Heart right ventricle (tissue), 16 donors: ENCODE measurements around the gene SART1. TPM values are rescaled to one million over a fixed set of nuclear protein-coding genes. Genes with fewer than 3 reads are reported as not detected.

Experiments used
- ATAC-seq, 8 donors: fragments of 200-7000 bp; cut with Tn5 transposase; one replicate each; pipeline ENCODE4 v1.9.1; 2020; ENCODE audit warnings: mild to moderate bottlenecking in 8 of 8, moderate library complexity in 8 of 8, moderate number of reproducible peaks in 1 of 8
- DNase-seq, 2 donors: peaks; one replicate each; pipeline ENCODE4 v3.0.0-alpha.2; 2020
- H3K27ac ChIP-seq, 10 donors: fragments of 200-600 bp; sonication (generic) in 2 of 10; one replicate each; pipeline versions ENCODE4 v1.5.0 to v1.8.0; 2020 to 2022; ENCODE audit warnings: mild to moderate bottlenecking in 3 of 10
- H3K27me3 ChIP-seq, 7 donors: fragments of 200-600 bp; one replicate each; pipeline ENCODE4 v1.8.0; 2021 to 2022; ENCODE audit warnings: mild to moderate bottlenecking in 2 of 7
- H3K36me3 ChIP-seq, 9 donors: fragments of 200-600 bp; sonication (generic) in 1 of 9; one replicate each; pipeline versions ENCODE4 v1.5.0 to v1.8.0; 2020 to 2022; ENCODE audit warnings: mild to moderate bottlenecking in 2 of 9
- H3K4me1 ChIP-seq, 9 donors: fragments of 200-600 bp; sonication (generic) in 1 of 9; one replicate each; pipeline versions ENCODE4 v1.5.0 to v1.8.0; 2020 to 2022; ENCODE audit warnings: mild to moderate bottlenecking in 4 of 9
- H3K4me3 ChIP-seq, 10 donors: fragments of 200-600 bp; sonication (generic) in 2 of 10; one replicate each; pipeline versions ENCODE4 v1.5.0 to v1.8.0; 2020 to 2022; ENCODE audit warnings: mild to moderate bottlenecking in 7 of 10, moderate library complexity in 2 of 10
- H3K9me3 ChIP-seq, 11 donors: fragments of 200-600 bp in 10 of 11; sonication (generic) in 2 of 11; one replicate each; pipeline versions ENCODE4 v1.5.0 to v1.8.0; 2013 to 2022; ENCODE audit warnings: mild to moderate bottlenecking in 2 of 11, control low read depth in 1 of 11, moderate library complexity in 1 of 11
- CTCF ChIP-seq, 9 donors: fragments of 200-600 bp; sonication (generic) in 2 of 9; IDR thresholded peaks; one replicate each; pipeline versions ENCODE4 v1.5.0 to v1.8.0; 2021 to 2022; ENCODE audit warnings: antibody characterized with exemption in 9 of 9, mild to moderate bottlenecking in 5 of 9, moderate library complexity in 1 of 9
- WGBS, 2 donors: extraction: QIAGEN DNeasy Blood & Tissue Kit; methylation state at CpG; one replicate each; pipeline ENCODE4 v1.1.7; 2013; ENCODE audit warnings: inconsistent platforms in 1 of 2; 5-methylcytosine and 5-hydroxymethylcytosine counted together
- intact Hi-C, 10 donors: fragments of 100-400 bp; cut with DNase I; formaldehyde crosslinking; loops; one replicate each; pipeline versions ENCODE4 v1.11.1 to v1.14.2; 2022
- polyA plus RNA-seq, 2 donors: library from polyadenylated mRNA; stranded (reverse); fragments of 200-250 nt; gene quantifications; one replicate each; pipeline ENCODE4 v1.2.3, GENCODE V29; 2013
- total RNA-seq, 10 donors: library from RNA; stranded (reverse); fragmentation: NEBNext Ultra II Directional in 3 of 10; extraction: Animal tissue kit (Norgen Biotek cat#: 25700) in 3 of 10; gene quantifications; one replicate each; pipeline versions ENCODE4 v1.2.1 to v1.2.4, GENCODE V29; 2021 to 2023
- donor health status: Arrhythmogenic right ventricular cardiomyopathy.
- donor health status: ischemic (EF 13 %, LVEDD 7.1; RV severe dilation, severe dysfunction).
- donor health status: healthy with polysubstance abuse.
- donor health status: DM: no; HTN: yes; CAD: no.
- donor health status: DM: no; HTN: no; CAD: no.
- donor health status: ischemic (EF 25% LVEDD 6.9; RV normal size, moderate dysfunction).
- donor health status: ischemic (EF 25% LVEDD 5.7; RV mildly dilated, moderate dysfunction).
- donor health status: healthy.
- donor health status: DM: yes; HTN: yes; CAD: no.
- donor health status: Ischemic cardiomyopathy.
- donor health status: ischemic (EF 35%, LVEDD 5.7; RV mildly dilated, moderate dysfunction).
- donor health status: nonischemic (EF 11% LVEDD 7.7; RV severe dilation, severe dysfunction).
- donor health status: DM: yes; HTN: yes; CAD: no.
- donor health status: PGD.
- donor health status: ischemic (EF 29% LVEDD 5.4; RV normal size, mild dysfunction).
- donor health status: nonischemic (EF 23%, LVEDD 6.1; RV moderate dilation, normal function).

The SART1 gene
- total and polyA plus RNA-seq, 12 donors = 26.2 to 160 (median 33.5) TPM

- Histone ChIP-seq H3K4me1 (no peaks in the 10 kb centered on the region), H3K36me3 (peaks cover 0 to 61% (median 31%) of the 10 kb centered on the region in 9 donors), H3K27me3 (no peaks in the 10 kb centered on the region), H3K9me3 (no peaks in the 10 kb centered on the region), H3K4me3 (no peak overlapping the region), H3K27ac (no peak overlapping the region)
- intact Hi-C loops = no loop called here
- whole genome bisulfite sequencing, 2 donors = 91 to 93% methylated on average over 34 of the region's 34 CpGs
- no peak for TF ChIP-seq CTCF (IDR thresholded peaks at IDR 0.05)
- no peak for DNase-seq
- ATAC-seq = no peak
Observed at GRCh38 chr11:65978391-65979238, 17.1 kb downstream of the SART1 start.

GRCh38 chr11:65979261-65979759 is 17.8 kb downstream of the SART1 start:
- no peak overlapping the region for H3K27ac ChIP-seq
- ATAC-seq = no peak
- H3K27me3 ChIP-seq = no peaks in the 10 kb centered on the region
- TF ChIP-seq CTCF (IDR thresholded peaks at IDR 0.05) = no peak
- intact Hi-C loops = no loop called here
- DNase-seq = no peak
- no peak overlapping the region for H3K4me3 ChIP-seq
- peaks cover 0 to 56% (median 31%) of the 10 kb centered on the region in 9 donors for H3K36me3 ChIP-seq
- no peaks in the 10 kb centered on the region for H3K4me1 ChIP-seq
- H3K9me3 ChIP-seq = no peaks in the 10 kb centered on the region
- WGBS, 2 donors = 84 to 87% methylated on average over 10 of the region's 10 CpGs

GRCh38 chr11:65981101-65981740 is 19.7 kb downstream of the SART1 start:
- no peak for TF ChIP-seq CTCF (IDR thresholded peaks at IDR 0.05)
- intact Hi-C loops = loop anchor here in 5 of 10 donors (5.0 to 10.0 kb wide), 5 partner anchors 99 to 356 kb away; partner anchors contain the start of genes RNASEH2C (in 1 of the 5) and SIPA1 (in 1 of the 5)
- H3K4me3 ChIP-seq = no peak overlapping the region
- peaks cover 0 to 6% (median 0%) of the 10 kb centered on the region in 9 donors for H3K4me1 ChIP-seq
- WGBS, 2 donors = 73 to 75% methylated on average over 12 of the region's 12 CpGs
- H3K9me3 ChIP-seq = no peaks in the 10 kb centered on the region
- H3K36me3 ChIP-seq = peaks cover 0 to 40% (median 31%) of the 10 kb centered on the region in 9 donors
- H3K27ac ChIP-seq = no peak overlapping the region
- H3K27me3 ChIP-seq = no peaks in the 10 kb centered on the region
- DNase-seq (no peak), ATAC-seq (peak in 2 of 8 donors; percentile 10 to 20)
